MCF 10A (cell line): ENCODE measurements around the gene ZCCHC2. TPM values are rescaled to one million over a fixed set of nuclear protein-coding genes. Genes with fewer than 3 reads are reported as not detected.

Experiments
- BruUV-seq: library from RNA; stranded (reverse); fragments of 400-500 nt; replicated peaks from 2 replicates; lab custom pipeline; 2021; lab: Mats Ljungman, UMichigan
- CTCF ChIA-PET: fragments of 300-600 bp; sonication (Branson Sonifier 250); formaldehyde crosslinking; extraction: SDS; loops from one replicate; lab custom pipeline; 2021; ENCODE audit warnings: antibody characterized with exemption, inconsistent platforms; lab: Yijun Ruan, JAX
- POLR2A ChIA-PET: fragments of 300-600, 350-650 bp; sonication (Branson Sonifier 250); formaldehyde crosslinking; extraction: SDS; loops from one replicate; lab custom pipeline; 2020; ENCODE audit warnings: antibody characterized with exemption, inconsistent platforms; lab: Yijun Ruan, JAX
- DNase-seq: peaks from one replicate; pipeline ENCODE4 v3.0.0-alpha.2; 2018; ENCODE audit not compliant: unreplicated experiment
- H3K27ac Mint-ChIP-seq: one replicate; pipeline ENCODE4 v1.8.0; 2022; ENCODE audit warnings: mild to moderate bottlenecking, low read depth, mixed read lengths; ENCODE audit not compliant: unreplicated experiment
- H3K27me3 Mint-ChIP-seq: one replicate; pipeline ENCODE4 v1.8.0; 2022; ENCODE audit warnings: mixed read lengths; ENCODE audit not compliant: insufficient read depth, unreplicated experiment
- H3K36me3 Mint-ChIP-seq: one replicate; pipeline ENCODE4 v1.8.0; 2022; ENCODE audit warnings: mild to moderate bottlenecking, moderate library complexity, mixed read lengths; ENCODE audit not compliant: insufficient read depth, unreplicated experiment
- H3K4me1 Mint-ChIP-seq: one replicate; pipeline ENCODE4 v1.8.0; 2022; ENCODE audit warnings: mixed read lengths; ENCODE audit not compliant: insufficient read depth, unreplicated experiment
- H3K4me3 Mint-ChIP-seq: one replicate; pipeline ENCODE4 v1.8.0; 2022; ENCODE audit warnings: mild to moderate bottlenecking, moderate library complexity, mixed read lengths; ENCODE audit not compliant: unreplicated experiment
- H3K9me3 Mint-ChIP-seq: one replicate; pipeline ENCODE4 v1.8.0; 2022; ENCODE audit warnings: mixed read lengths; ENCODE audit not compliant: unreplicated experiment
- intact Hi-C: fragments of 100-400 bp; cut with micrococcal nuclease; formaldehyde crosslinking; loops from 2 replicates; pipeline ENCODE4 v1.14.1; 2022
- total RNA-seq: library from RNA; stranded (reverse); gene quantifications from 2 replicates; pipeline ENCODE4 v1.2.3, GENCODE V29; 2022
- TF ChIP-seq, protein P1 (sequence below): fragments of 200-600 bp; IDR thresholded peaks from one replicate; pipeline ENCODE4 v1.8.0; 2022; ENCODE audit warnings: antibody characterized with exemption, mild to moderate bottlenecking; ENCODE audit not compliant: unreplicated experiment

ZCCHC2 gene
- total RNA-seq, 1 experiment from 2014 or later: 14.6 TPM

DNA sequence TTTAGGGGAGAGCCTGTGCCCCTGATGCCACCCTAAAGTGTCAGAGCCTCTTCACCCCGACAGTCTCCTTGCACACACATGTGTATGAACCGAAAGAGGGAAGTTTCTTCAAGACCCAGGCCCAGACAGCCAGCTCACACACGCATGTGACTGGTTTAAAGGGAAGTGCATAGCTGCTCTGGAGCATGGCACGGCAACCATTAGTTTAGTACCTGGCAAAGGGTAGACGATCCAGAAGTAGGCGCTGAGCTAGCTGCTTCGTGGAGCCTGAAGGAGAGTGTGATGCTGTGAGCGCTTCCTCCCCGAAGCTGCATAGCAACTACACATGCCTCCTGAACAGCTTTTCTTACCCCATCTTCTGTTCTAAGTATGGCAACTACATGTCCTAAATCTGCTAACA, 91.7 kb downstream of the ZCCHC2 start:
- Mint-ChIP-seq H3K36me3 (no peaks in the 10 kb centered on the region), H3K27ac (no peak overlapping the region), H3K27me3 (peaks cover 58% of the 10 kb centered on the region), H3K9me3 (no peaks in the 10 kb centered on the region), H3K4me3 (no peak overlapping the region), H3K4me1 (peaks cover 6% of the 10 kb centered on the region)
- ChIA-PET CTCF (interaction anchor here (1.0 to 1.3 kb wide), 3 partner anchors 28 to 368 kb away, joined by 4 read pairs; no protein-coding TSS in a partner anchor), POLR2A (no interaction called here)
- BruUV-seq: no TSS peak
- DNase-seq: no peak
- intact Hi-C loops: no loop called here
- TF ChIP-seq, protein P1, sequence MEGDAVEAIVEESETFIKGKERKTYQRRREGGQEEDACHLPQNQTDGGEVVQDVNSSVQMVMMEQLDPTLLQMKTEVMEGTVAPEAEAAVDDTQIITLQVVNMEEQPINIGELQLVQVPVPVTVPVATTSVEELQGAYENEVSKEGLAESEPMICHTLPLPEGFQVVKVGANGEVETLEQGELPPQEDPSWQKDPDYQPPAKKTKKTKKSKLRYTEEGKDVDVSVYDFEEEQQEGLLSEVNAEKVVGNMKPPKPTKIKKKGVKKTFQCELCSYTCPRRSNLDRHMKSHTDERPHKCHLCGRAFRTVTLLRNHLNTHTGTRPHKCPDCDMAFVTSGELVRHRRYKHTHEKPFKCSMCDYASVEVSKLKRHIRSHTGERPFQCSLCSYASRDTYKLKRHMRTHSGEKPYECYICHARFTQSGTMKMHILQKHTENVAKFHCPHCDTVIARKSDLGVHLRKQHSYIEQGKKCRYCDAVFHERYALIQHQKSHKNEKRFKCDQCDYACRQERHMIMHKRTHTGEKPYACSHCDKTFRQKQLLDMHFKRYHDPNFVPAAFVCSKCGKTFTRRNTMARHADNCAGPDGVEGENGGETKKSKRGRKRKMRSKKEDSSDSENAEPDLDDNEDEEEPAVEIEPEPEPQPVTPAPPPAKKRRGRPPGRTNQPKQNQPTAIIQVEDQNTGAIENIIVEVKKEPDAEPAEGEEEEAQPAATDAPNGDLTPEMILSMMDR: no peak

DNA sequence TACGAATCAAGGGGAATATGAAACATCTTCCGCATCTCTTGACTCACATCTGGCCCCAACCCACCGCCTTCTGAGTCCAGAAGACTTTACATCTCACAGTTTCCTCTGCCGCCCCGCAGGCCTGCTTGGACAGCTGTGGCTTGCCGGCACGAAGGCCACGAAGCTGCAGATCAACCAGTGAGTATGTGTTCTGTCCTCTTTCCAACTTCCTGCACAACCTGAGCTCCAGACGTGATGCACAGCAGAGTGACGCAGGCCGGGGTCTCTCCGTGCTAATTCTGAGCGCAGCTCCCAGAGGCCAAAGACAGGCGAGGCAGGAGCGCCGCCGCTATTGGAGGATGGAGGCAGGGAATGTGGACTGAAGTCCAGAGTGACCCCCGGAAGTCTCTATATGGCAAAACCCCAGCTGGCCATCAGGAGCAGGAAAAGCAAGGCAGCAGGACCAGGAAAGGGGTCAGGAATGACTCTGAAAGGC, 93.5 kb downstream of the ZCCHC2 start:
- Mint-ChIP-seq H3K4me1 (no peaks in the 10 kb centered on the region), H3K36me3 (no peaks in the 10 kb centered on the region), H3K27ac (no peak overlapping the region), H3K9me3 (no peaks in the 10 kb centered on the region), H3K4me3 (no peak overlapping the region), H3K27me3 (peaks cover 46% of the 10 kb centered on the region)
- ChIA-PET POLR2A (no interaction called here), CTCF (interaction anchor here (0.6 to 1.0 kb wide), 3 partner anchors 16 to 99 kb away, joined by 3 to 4 read pairs (median 3); partner anchors contain the start of gene PHLPP1)
- BruUV-seq: no TSS peak
- intact Hi-C loops: no loop called here
- TF ChIP-seq, protein P1: no peak
- DNase-seq: no peak

DNA sequence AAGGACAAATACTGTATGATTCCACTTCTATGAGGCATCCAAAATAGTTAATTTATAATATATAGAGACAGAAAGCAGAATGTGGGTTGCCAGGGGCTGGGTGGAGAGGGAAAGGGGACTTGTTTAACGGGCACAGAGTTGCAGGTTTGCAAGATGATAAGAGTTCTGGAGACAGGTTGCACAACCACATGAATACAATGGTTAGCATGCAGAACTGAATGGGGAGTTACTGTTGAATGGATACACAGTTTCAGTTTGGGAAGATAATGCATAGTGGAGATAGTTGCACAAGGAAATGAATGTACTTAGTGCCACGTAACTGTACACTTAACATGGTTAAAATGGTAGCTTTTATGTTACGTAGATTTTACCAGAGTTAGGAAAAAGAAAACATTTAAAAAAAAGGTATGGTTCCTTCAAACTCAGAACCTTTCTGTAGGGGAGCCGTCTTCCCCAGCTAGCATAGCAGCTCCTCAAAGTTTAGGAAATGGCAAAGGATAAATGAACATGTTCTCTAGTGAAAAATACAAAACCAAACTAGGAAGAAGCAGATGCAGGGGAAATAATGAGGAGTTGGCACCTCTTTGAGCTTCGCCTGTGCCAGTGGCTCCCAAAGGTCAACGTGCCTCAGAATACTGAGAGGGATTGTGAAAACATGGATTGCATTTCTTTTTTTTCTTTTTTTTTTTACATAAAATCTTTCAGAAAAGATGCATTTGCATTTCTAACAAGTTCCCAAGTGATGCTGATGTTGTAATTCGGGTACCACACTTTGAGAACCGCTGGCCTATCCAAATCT, 95.2 kb downstream of the ZCCHC2 start:
- no TSS peak for BruUV-seq
- DNase-seq: no peak
- no peak overlapping the region for H3K4me3 Mint-ChIP-seq
- intact Hi-C loops: no loop called here
- H3K4me1 Mint-ChIP-seq: no peaks in the 10 kb centered on the region
- H3K27me3 Mint-ChIP-seq: peaks cover 31% of the 10 kb centered on the region
- POLR2A ChIA-PET: no interaction called here
- no peaks in the 10 kb centered on the region for H3K9me3 Mint-ChIP-seq
- no peak overlapping the region for H3K27ac Mint-ChIP-seq
- CTCF ChIA-PET: interaction anchor here (0.8 kb wide), 1 partner anchor 8 kb away, joined by 3 read pairs; no protein-coding TSS in a partner anchor
- no peaks in the 10 kb centered on the region for H3K36me3 Mint-ChIP-seq
- TF ChIP-seq, protein P1: no peak

DNA sequence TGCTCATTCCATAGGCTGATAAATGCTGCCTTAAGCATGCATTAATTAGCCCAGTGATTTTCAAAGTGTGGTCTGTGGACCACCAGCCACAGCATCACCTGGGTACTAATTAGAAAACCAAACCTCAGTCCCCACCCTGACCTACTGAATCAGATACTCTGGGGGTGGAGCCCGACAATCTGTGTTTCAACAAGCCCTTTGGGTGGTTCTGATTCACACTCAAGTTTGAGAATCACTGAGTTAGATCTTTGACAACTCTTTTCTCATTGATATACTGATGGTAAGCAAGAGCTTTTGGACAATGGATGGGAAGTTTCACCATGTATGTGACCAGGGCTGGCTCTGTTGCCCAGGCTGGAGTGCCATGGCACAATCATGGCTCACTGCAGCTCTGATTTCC, 95.9 kb downstream of the ZCCHC2 start:
- no peaks in the 10 kb centered on the region for H3K4me1 Mint-ChIP-seq
- no peak overlapping the region for H3K27ac Mint-ChIP-seq
- BruUV-seq: no TSS peak
- intact Hi-C loops: no loop called here
- no peak overlapping the region for H3K4me3 Mint-ChIP-seq
- DNase-seq: no peak
- TF ChIP-seq, protein P1: no peak
- no peaks in the 10 kb centered on the region for H3K36me3 Mint-ChIP-seq
- CTCF ChIA-PET: interaction anchor here (0.6 to 0.8 kb wide), 2 partner anchors 9 to 1289 kb away, joined by 3 read pairs; no protein-coding TSS in a partner anchor
- POLR2A ChIA-PET: no interaction called here
- H3K9me3 Mint-ChIP-seq: no peaks in the 10 kb centered on the region
- H3K27me3 Mint-ChIP-seq: peaks cover 29% of the 10 kb centered on the region
